ENCODE results near the gene ONECUT3. TPM values are rescaled to one million over a fixed set of nuclear protein-coding genes. Genes with fewer than 3 reads are reported as not detected.

The ONECUT3 gene
- total and polyA plus RNA-seq, 9 of the 15 experiments (the other 6 are each of a cell fraction or from before 2014, with no cell fraction given): not detected

DNA sequence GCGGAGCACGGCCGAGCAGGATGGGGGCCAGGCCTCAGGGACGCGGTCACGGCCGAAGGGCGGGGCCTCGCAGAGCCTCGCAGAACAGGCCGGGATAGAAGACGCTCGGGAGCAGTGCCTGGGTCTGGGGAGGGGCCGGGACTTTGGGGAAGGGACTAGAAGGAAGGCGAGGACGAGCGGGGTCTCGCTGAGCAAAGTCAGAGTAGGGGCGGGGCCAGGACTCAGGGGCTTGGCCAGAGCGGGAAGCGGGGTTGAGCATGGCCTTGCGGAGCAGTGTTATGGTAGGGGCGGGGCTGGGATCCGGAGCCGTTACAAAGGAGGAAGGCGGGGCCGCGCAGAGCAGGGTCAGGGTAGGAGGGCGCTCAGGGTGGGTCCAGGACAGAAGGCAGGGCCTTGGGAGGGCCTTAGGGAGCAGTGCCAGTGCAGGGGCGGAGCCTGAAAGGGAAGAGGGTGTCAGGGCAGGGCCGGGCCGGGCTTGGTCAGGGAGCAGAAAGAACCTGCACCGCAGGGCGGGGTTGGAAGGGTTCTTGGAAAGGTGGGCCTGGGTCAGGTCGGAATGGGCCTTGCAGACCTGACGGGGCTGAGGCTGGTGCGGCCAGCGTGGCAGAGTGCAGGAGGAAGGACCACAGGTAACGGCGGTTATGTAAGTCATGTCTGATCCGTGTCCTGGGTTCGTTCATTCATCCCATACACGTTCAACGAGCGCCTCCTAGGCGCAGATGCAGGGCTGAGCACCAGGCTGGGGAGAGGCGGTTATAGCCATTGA lies 59.3 kb downstream of the ONECUT3 start (continued):
- TF ChIP-seq, protein P1, sequence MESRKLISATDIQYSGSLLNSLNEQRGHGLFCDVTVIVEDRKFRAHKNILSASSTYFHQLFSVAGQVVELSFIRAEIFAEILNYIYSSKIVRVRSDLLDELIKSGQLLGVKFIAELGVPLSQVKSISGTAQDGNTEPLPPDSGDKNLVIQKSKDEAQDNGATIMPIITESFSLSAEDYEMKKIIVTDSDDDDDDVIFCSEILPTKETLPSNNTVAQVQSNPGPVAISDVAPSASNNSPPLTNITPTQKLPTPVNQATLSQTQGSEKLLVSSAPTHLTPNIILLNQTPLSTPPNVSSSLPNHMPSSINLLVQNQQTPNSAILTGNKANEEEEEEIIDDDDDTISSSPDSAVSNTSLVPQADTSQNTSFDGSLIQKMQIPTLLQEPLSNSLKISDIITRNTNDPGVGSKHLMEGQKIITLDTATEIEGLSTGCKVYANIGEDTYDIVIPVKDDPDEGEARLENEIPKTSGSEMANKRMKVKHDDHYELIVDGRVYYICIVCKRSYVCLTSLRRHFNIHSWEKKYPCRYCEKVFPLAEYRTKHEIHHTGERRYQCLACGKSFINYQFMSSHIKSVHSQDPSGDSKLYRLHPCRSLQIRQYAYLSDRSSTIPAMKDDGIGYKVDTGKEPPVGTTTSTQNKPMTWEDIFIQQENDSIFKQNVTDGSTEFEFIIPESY (CRISPR knock-in tag; IDR thresholded peaks at IDR 0.05): 0 out of 2 replicates have a peak, but pooled peaks have one; percentile 51
- TF ChIP-seq CXXC5 (CRISPR knock-in tag; IDR thresholded peaks at IDR 0.05) (peak; percentile 71), HNRNPL (IDR thresholded peaks at IDR 0.05; ENCODE audit: low read depth, low read length) (no peak), HDAC1 (IDR thresholded peaks at IDR 0.05) (peak in 1 of 2 experiments; percentile 82; a peak in 2 of 4 replicates), MEF2D (tag; conservative IDR thresholded peaks at IDR 0.05; ENCODE audit: low read depth) (no peak; the same call in 1 of the 2 replicates), TAF1 (IDR thresholded peaks at IDR 0.05; ENCODE audit: control insufficient read depth, extremely low read depth, insufficient read depth, low read length, severe bottlenecking) (peak; percentile 61), ATF1 (CRISPR knock-in tag; IDR thresholded peaks at IDR 0.05) (no peak), ATF1 (tag; IDR thresholded peaks at IDR 0.05) (peak; percentile 43; the same call in 1 of the 2 replicates), SP1 (CRISPR knock-in tag; IDR thresholded peaks at IDR 0.05) (peak; percentile 90), HDGF (IDR thresholded peaks at IDR 0.05) (peak; percentile 96; the same call in 1 of the 2 replicates), CEBPG (CRISPR knock-in tag; IDR thresholded peaks at IDR 0.05) (peak; percentile 45; the same call in 1 of the 2 replicates), CEBPG (tag; conservative IDR thresholded peaks at IDR 0.05 in 1 of 2, IDR thresholded peaks at IDR 0.05 in 1 of 2) (no peak), SAP30 (IDR thresholded peaks at IDR 0.05; ENCODE audit: borderline replicate concordance, insufficient read depth, low read depth, low read length, poor library complexity, severe bottlenecking) (peak; percentile 91), NFXL1 (CRISPR knock-in tag; IDR thresholded peaks at IDR 0.05) (no peak), MYC (IDR thresholded peaks at IDR 0.05; ENCODE audit: low read depth, low read length) (peak; percentile 48), MYC (CRISPR knock-in tag; IDR thresholded peaks at IDR 0.05; ENCODE audit: borderline replicate concordance, low read depth) (no peak), RFX5 (IDR thresholded peaks at IDR 0.05; ENCODE audit: low read depth, low read length) (no peak)
- TF ChIP-seq, protein P2, sequence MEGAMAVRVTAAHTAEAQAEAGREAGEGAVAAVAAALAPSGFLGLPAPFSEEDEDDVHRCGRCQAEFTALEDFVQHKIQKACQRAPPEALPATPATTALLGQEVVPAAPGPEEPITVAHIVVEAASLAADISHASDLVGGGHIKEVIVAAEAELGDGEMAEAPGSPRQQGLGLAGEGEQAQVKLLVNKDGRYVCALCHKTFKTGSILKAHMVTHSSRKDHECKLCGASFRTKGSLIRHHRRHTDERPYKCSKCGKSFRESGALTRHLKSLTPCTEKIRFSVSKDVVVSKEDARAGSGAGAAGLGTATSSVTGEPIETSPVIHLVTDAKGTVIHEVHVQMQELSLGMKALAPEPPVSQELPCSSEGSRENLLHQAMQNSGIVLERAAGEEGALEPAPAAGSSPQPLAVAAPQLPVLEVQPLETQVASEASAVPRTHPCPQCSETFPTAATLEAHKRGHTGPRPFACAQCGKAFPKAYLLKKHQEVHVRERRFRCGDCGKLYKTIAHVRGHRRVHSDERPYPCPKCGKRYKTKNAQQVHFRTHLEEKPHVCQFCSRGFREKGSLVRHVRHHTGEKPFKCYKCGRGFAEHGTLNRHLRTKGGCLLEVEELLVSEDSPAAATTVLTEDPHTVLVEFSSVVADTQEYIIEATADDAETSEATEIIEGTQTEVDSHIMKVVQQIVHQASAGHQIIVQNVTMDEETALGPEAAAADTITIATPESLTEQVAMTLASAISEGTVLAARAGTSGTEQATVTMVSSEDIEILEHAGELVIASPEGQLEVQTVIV (CRISPR knock-in tag; IDR thresholded peaks at IDR 0.05; ENCODE audit: borderline replicate concordance): no peak
- TF ChIP-seq, protein P3, sequence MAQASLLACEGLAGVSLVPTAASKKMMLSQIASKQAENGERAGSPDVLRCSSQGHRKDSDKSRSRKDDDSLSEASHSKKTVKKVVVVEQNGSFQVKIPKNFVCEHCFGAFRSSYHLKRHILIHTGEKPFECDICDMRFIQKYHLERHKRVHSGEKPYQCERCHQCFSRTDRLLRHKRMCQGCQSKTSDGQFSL (CRISPR knock-in tag; IDR thresholded peaks at IDR 0.05): peak; percentile 43; the same call in 1 of the 2 replicates
- TF ChIP-seq, protein P3 (tag; IDR thresholded peaks at IDR 0.05): no peak
